ENCODE measurements around the gene IL4R.
"Not testable (repeated sequence)": the region's sequence is repeated elsewhere in the genome, so short reads cannot be mapped to it uniquely, and the experiment has no call there.

Gene IL4R

GRCh38 chr16:27313422-27314160 lies at the start of gene IL4R:
TSS of gene IL4R (plus strand) at chr16:27313974. CDS start at chr16:27340204, 26,230 bp downstream.
- H3K27ac ChIP-seq, result peak within 1 kb of the TSS; percentile 99
- no peak for DNase-seq (ENCODE audit: low read depth, low spot score)

- H3K27ac ChIP-seq, result peak overlapping the region; percentile 78
- DNase-seq (ENCODE audit: low read depth, low spot score), result peak; percentile 76
Observed at GRCh38 chr16:27264151-27264550, 49.6 kb upstream of the IL4R start.

- H3K27ac ChIP-seq, result peak overlapping the region; percentile 78
- DNase-seq (ENCODE audit: low read depth, low spot score), result no peak
Observed at GRCh38 chr16:27265982-27266381, 47.8 kb upstream of the IL4R start.

- H3K27ac ChIP-seq, result no peak overlapping the region
- no peak for DNase-seq (ENCODE audit: low read depth, low spot score)
Observed at GRCh38 chr16:27267037-27267677, 46.6 kb upstream of the IL4R start.

GRCh38 chr16:27268376-27269299 lies 45.1 kb upstream of the IL4R start, which contains the start of gene NSMCE1:
TSS of gene NSMCE1 (minus strand) at chr16:27268772. CDS start at chr16:27257570, 11,202 bp downstream.
- peak within 1 kb of the TSS; percentile 42 for H3K27ac ChIP-seq
- peak; percentile 74 for DNase-seq (ENCODE audit: low read depth, low spot score)

- peak overlapping the region; percentile 42 for H3K27ac ChIP-seq
- no peak for DNase-seq (ENCODE audit: low read depth, low spot score)
Observed at GRCh38 chr16:27269300-27270150, 44.2 kb upstream of the IL4R start.

- no peak overlapping the region for H3K27ac ChIP-seq
- DNase-seq (ENCODE audit: low read depth, low spot score), result no peak
Observed at GRCh38 chr16:27270349-27270748, 43.4 kb upstream of the IL4R start.

GRCh38 chr16:27272076-27272475 lies 41.7 kb upstream of the IL4R start:
- DNase-seq (ENCODE audit: low read depth, low spot score), result no peak
- H3K27ac ChIP-seq, result no peak overlapping the region

- H3K27ac ChIP-seq; DNase-seq (ENCODE audit: low read depth, low spot score): not testable (repeated sequence)
Observed at GRCh38 chr16:27272697-27273096, 41.1 kb upstream of the IL4R start.

GRCh38 chr16:27273330-27273669 lies 40.5 kb upstream of the IL4R start:
- H3K27ac ChIP-seq, result no peak overlapping the region
- DNase-seq (ENCODE audit: low read depth, low spot score), result no peak

- no peak overlapping the region for H3K27ac ChIP-seq
- no peak for DNase-seq (ENCODE audit: low read depth, low spot score)
Observed at GRCh38 chr16:27273670-27274423, 39.9 kb upstream of the IL4R start.

- not testable (repeated sequence) for H3K27ac ChIP-seq
Observed at GRCh38 chr16:27274424-27274874, 39.3 kb upstream of the IL4R start.

GRCh38 chr16:27275394-27275793 lies 38.4 kb upstream of the IL4R start:
- H3K27ac ChIP-seq, result no peak overlapping the region
- no peak for DNase-seq (ENCODE audit: low read depth, low spot score)

More at GRCh38 chr16:27274424-27274874, 39.3 kb upstream of the IL4R start:
- not testable (repeated sequence) for DNase-seq (ENCODE audit: low read depth, low spot score)

- no peak overlapping the region for H3K27ac ChIP-seq
- DNase-seq (ENCODE audit: low read depth, low spot score), result no peak
Observed at GRCh38 chr16:27281243-27281642, 32.5 kb upstream of the IL4R start.

- no peak for DNase-seq (ENCODE audit: low read depth, low spot score)
Observed at GRCh38 chr16:27284865-27285675, 28.7 kb upstream of the IL4R start.

GRCh38 chr16:27285676-27286196 lies 28.0 kb upstream of the IL4R start:
- DNase-seq (ENCODE audit: low read depth, low spot score), result no peak
- peak overlapping the region; percentile 90 for H3K27ac ChIP-seq

More at GRCh38 chr16:27284865-27285675, 28.7 kb upstream of the IL4R start:
- peak overlapping the region; percentile 90 for H3K27ac ChIP-seq

- peak; percentile 71 for DNase-seq (ENCODE audit: low read depth, low spot score)
- H3K27ac ChIP-seq, result peak overlapping the region; percentile 90
Observed at GRCh38 chr16:27286451-27286850, 27.3 kb upstream of the IL4R start.
